H9 (cell line): Measurements from ENCODE around the gene FAT2. TPM values are rescaled to one million over a fixed set of nuclear protein-coding genes. Genes with fewer than 3 reads are reported as not detected.

Experiments used
- DNase-seq: peaks from one replicate; pipeline ENCODE4 v3.0.0-alpha.2; 2017
- H2AFZ ChIP-seq: one replicate; pipeline ENCODE4 v1.6.1; 2013; ENCODE audit warnings: mild to moderate bottlenecking, low read length, control low read depth, moderate library complexity
- H2AK5ac ChIP-seq: 2 replicates; pipeline ENCODE4 v1.6.1; 2013; ENCODE audit warnings: low read length, control low read depth, mixed read lengths; ENCODE audit not compliant: insufficient read length
- H2BK120ac ChIP-seq: one replicate; pipeline ENCODE4 v1.6.1; 2013; ENCODE audit warnings: low read depth, mild to moderate bottlenecking, low read length, control low read depth, inconsistent platforms; ENCODE audit not compliant: poor library complexity, severe bottlenecking
- H2BK12ac ChIP-seq: 2 replicates; pipeline ENCODE4 v1.6.1; 2013; ENCODE audit warnings: low read length, control low read depth, mixed read lengths, low read depth; ENCODE audit not compliant: insufficient read length
- H2BK15ac ChIP-seq: 2 replicates; pipeline ENCODE4 v1.6.1; 2013; ENCODE audit warnings: low read depth, low read length, control low read depth
- H2BK20ac ChIP-seq: one replicate; pipeline ENCODE4 v1.6.1; 2013; ENCODE audit warnings: low read depth, mild to moderate bottlenecking, low read length, control low read depth, inconsistent platforms; ENCODE audit not compliant: poor library complexity, severe bottlenecking
- H2BK5ac ChIP-seq: 2 replicates; pipeline ENCODE4 v1.6.1; 2013; ENCODE audit warnings: low read length, control low read depth, mixed read lengths; ENCODE audit not compliant: insufficient read length
- H3K14ac ChIP-seq: 2 replicates; pipeline ENCODE4 v1.6.1; 2013; ENCODE audit warnings: low read length, control low read depth; ENCODE audit not compliant: insufficient read depth
- H3K18ac ChIP-seq: 2 replicates; pipeline ENCODE4 v1.6.1; 2013; ENCODE audit warnings: low read depth, mild to moderate bottlenecking, mixed read lengths, low read length, control low read depth; ENCODE audit not compliant: insufficient read length
- H3K23ac ChIP-seq: 2 replicates; pipeline ENCODE4 v1.6.1; 2013; ENCODE audit warnings: low read length, control low read depth, mixed read lengths, low read depth; ENCODE audit not compliant: insufficient read length
- H3K23me2 ChIP-seq: 2 replicates; pipeline ENCODE4 v1.6.1; 2013; ENCODE audit warnings: low read depth, mild to moderate bottlenecking, mixed read lengths, low read length, control low read depth; ENCODE audit not compliant: insufficient read length, poor library complexity, severe bottlenecking
- H3K27ac ChIP-seq: 2 replicates; pipeline ENCODE4 v1.5.1; 2013; ENCODE audit warnings: low read length, control low read depth, mixed read lengths, low read depth; ENCODE audit not compliant: insufficient read length
- H3K27me3 ChIP-seq: 2 replicates; pipeline ENCODE4 v1.6.1; 2013; ENCODE audit warnings: low read length, control low read depth, inconsistent platforms; ENCODE audit not compliant: insufficient read depth
- H3K4ac ChIP-seq: 2 replicates; pipeline ENCODE4 v1.6.1; 2013; ENCODE audit warnings: low read depth, mild to moderate bottlenecking, control low read depth, inconsistent platforms, low read length, moderate library complexity
- H3K4me1 ChIP-seq: 2 replicates; pipeline ENCODE4 v1.6.1; 2013; ENCODE audit warnings: low read length, control low read depth, inconsistent platforms; ENCODE audit not compliant: insufficient read depth
- H3K4me2 ChIP-seq: 2 replicates; pipeline ENCODE4 v1.6.1; 2013; ENCODE audit warnings: low read length, control low read depth, mixed read lengths; ENCODE audit not compliant: insufficient read length, insufficient read depth
- H3K56ac ChIP-seq: 2 replicates; pipeline ENCODE4 v1.6.1; 2013; ENCODE audit warnings: low read depth, mild to moderate bottlenecking, mixed read lengths, low read length, control low read depth; ENCODE audit not compliant: insufficient read length
- H3K79me1 ChIP-seq: 2 replicates; pipeline ENCODE4 v1.6.1; 2013; ENCODE audit warnings: low read depth, mild to moderate bottlenecking, moderate library complexity, low read length, control low read depth, inconsistent platforms; ENCODE audit not compliant: insufficient read depth, poor library complexity, severe bottlenecking
- H3K79me2 ChIP-seq: 2 replicates; pipeline ENCODE4 v1.6.1; 2013; ENCODE audit warnings: low read length, control low read depth, inconsistent platforms; ENCODE audit not compliant: insufficient read depth
- H3K9ac ChIP-seq: 2 replicates; pipeline ENCODE4 v1.6.1; 2013; ENCODE audit warnings: low read length, control low read depth, mixed read lengths; ENCODE audit not compliant: insufficient read length; ENCODE audit errors: extremely low read depth
- H3K9me3 ChIP-seq: one replicate; pipeline ENCODE4 v1.6.1; 2013; ENCODE audit warnings: low read depth, low read length, inconsistent platforms; ENCODE audit not compliant: control insufficient read depth
- H3T11ph ChIP-seq: one replicate; pipeline ENCODE4 v1.6.1; 2013; ENCODE audit warnings: mild to moderate bottlenecking, low read length, control low read depth, inconsistent platforms
- H4K20me1 ChIP-seq: one replicate; pipeline ENCODE4 v1.6.1; 2013; ENCODE audit not compliant: control insufficient read depth, insufficient read length, insufficient read depth
- H4K5ac ChIP-seq: 2 replicates; pipeline ENCODE4 v1.6.1; 2013; ENCODE audit warnings: low read depth, mild to moderate bottlenecking, mixed read lengths, low read length, control low read depth; ENCODE audit not compliant: insufficient read length
- H4K8ac ChIP-seq: replicated peaks from 2 replicates; pipeline ENCODE4 v1.6.1; 2013; ENCODE audit warnings: low read length, control low read depth, mixed read lengths, low read depth; ENCODE audit not compliant: insufficient read length
- H4K91ac ChIP-seq: 2 replicates; pipeline ENCODE4 v1.6.1; 2013; ENCODE audit warnings: low read depth, mild to moderate bottlenecking, moderate library complexity, mixed read lengths, low read length, control low read depth; ENCODE audit not compliant: insufficient read length
- H3K27ac Mint-ChIP-seq, 3 experiments: 2 replicates in 2 of 3; 3 replicates in 1 of 3; pipeline ENCODE4 v1.8.0; 2020 to 2021; ENCODE audit warnings: mixed read lengths in 3 of 3, mild to moderate bottlenecking in 1 of 3, moderate library complexity in 1 of 3
- H3K27me3 Mint-ChIP-seq: 2 replicates; pipeline ENCODE4 v1.8.0; 2021; ENCODE audit warnings: low read depth, mild to moderate bottlenecking, moderate library complexity, mixed read lengths
- H3K36me3 Mint-ChIP-seq, 3 experiments: 2 replicates in 2 of 3; 3 replicates in 1 of 3; pipeline ENCODE4 v1.8.0; 2020 to 2021; ENCODE audit warnings: low read depth in 3 of 3, mixed read lengths in 3 of 3; ENCODE audit not compliant: insufficient read depth in 1 of 3
- H3K4me1 Mint-ChIP-seq, 2 experiments: 2 replicates each; pipeline ENCODE4 v1.8.0; 2020; ENCODE audit warnings: mixed read lengths in 2 of 2
- H3K4me3 Mint-ChIP-seq, 2 experiments: 2 replicates in 1 of 2; 3 replicates in 1 of 2; pipeline ENCODE4 v1.8.0; 2020 to 2021; ENCODE audit warnings: mild to moderate bottlenecking in 2 of 2, mixed read lengths in 2 of 2, moderate library complexity in 1 of 2
- H3K9me3 Mint-ChIP-seq, 2 experiments: 2 replicates in 1 of 2; 3 replicates in 1 of 2; pipeline ENCODE4 v1.8.0; 2020; ENCODE audit warnings: mild to moderate bottlenecking in 2 of 2, mixed read lengths in 2 of 2, moderate library complexity in 1 of 2
- WGBS: extraction: QIAGEN DNeasy Blood & Tissue Kit; methylation state at CpG from one replicate; pipeline ENCODE4 v1.1.7; 2013; ENCODE audit warnings: missing lambda C conversion rate, low lambda C conversion rate, mixed read lengths; ENCODE audit not compliant: insufficient read length; ENCODE audit errors: extremely low coverage; 5-methylcytosine and 5-hydroxymethylcytosine counted together
- total RNA-seq: library from RNA; stranded (reverse); gene quantifications from 2 replicates; pipeline ENCODE4 v1.2.1, GENCODE V29; 2021
- TF ChIP-seq, protein P1 (sequence below): fragments of 200-600 bp; sonication (generic); conservative IDR thresholded peaks from 3 replicates; pipeline ENCODE4 v1.8.0; 2021; ENCODE audit warnings: antibody characterized with exemption, mild to moderate bottlenecking

The FAT2 gene
- total RNA-seq, 1 experiment from 2014 or later: 0.15 TPM

DNA sequence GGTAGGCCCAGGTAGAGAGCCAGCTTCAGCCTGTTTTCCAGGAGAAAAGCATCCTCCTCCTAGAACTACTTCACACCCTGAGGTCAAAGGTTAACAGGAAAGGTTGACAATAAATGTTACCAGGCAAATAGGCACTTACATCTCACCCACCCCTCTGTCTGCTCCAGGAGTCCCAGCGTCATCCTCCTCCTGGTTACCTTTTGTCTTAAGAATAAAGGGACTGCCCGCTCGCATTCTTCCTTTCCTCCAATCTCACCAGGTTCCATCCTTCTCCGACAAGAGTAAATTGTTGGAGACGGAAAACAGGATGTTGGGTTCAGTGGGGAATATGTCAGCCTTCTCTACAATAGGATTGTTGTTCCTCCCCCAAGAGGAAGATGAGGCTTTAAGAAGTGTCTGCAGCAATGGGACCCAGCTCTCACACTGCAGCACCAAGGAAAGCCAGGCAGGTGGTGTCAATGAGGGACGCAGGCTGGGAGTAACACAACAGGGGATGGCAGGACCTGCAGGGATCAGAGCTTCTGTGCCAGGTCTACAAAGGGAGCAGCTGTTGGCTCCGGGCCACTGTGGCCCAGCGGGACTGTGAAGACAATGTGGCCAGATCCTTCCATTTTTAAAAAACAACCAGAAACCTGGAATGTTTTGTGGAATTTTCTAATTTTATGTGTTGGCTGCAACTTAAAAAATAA lies 29.0 kb downstream of the FAT2 start:
- H3K18ac ChIP-seq: no peak overlapping the region
- TF ChIP-seq, protein P1, sequence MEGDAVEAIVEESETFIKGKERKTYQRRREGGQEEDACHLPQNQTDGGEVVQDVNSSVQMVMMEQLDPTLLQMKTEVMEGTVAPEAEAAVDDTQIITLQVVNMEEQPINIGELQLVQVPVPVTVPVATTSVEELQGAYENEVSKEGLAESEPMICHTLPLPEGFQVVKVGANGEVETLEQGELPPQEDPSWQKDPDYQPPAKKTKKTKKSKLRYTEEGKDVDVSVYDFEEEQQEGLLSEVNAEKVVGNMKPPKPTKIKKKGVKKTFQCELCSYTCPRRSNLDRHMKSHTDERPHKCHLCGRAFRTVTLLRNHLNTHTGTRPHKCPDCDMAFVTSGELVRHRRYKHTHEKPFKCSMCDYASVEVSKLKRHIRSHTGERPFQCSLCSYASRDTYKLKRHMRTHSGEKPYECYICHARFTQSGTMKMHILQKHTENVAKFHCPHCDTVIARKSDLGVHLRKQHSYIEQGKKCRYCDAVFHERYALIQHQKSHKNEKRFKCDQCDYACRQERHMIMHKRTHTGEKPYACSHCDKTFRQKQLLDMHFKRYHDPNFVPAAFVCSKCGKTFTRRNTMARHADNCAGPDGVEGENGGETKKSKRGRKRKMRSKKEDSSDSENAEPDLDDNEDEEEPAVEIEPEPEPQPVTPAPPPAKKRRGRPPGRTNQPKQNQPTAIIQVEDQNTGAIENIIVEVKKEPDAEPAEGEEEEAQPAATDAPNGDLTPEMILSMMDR: no peak
- DNase-seq: no peak

More for the DNA sequence above, 29.0 kb downstream of the FAT2 start:
- Histone ChIP-seq H3K9ac (no peak overlapping the region), H2BK15ac (no peak overlapping the region), H3K23ac (no peak overlapping the region), H3K14ac (no peak overlapping the region), H2BK5ac (no peak overlapping the region), H3K79me1 (no peaks in the 10 kb centered on the region), H2BK20ac (no peak overlapping the region), H4K20me1 (no peaks in the 10 kb centered on the region), H3K56ac (no peak overlapping the region), H3K27ac (no peak overlapping the region), H3K27me3 (no peaks in the 10 kb centered on the region), H2AK5ac (no peak overlapping the region), H3K4ac (no peak overlapping the region), H4K8ac (no peak overlapping the region), H2BK120ac (no peak overlapping the region), H4K5ac (no peak overlapping the region), H3K79me2 (no peaks in the 10 kb centered on the region), H3K23me2 (no peaks in the 10 kb centered on the region), H3K4me1 (no peaks in the 10 kb centered on the region), H2AFZ (no peak overlapping the region), H2BK12ac (no peak overlapping the region), H4K91ac (no peak overlapping the region), H3K4me2 (no peak overlapping the region), H3T11ph (no peak overlapping the region), H3K9me3 (no peaks in the 10 kb centered on the region)
- no peaks in the 10 kb centered on the region for H3K9me3 Mint-ChIP-seq
- no CpG with 5 or more reads among the region's 8 CpGs for WGBS
- H3K27me3 Mint-ChIP-seq: peaks cover 7% of the 10 kb centered on the region
- no peak overlapping the region for H3K4me3 Mint-ChIP-seq
- peak overlapping the region in 2 of 3 experiments; percentile 2 to 48; a peak in 3 of 7 replicates for H3K27ac Mint-ChIP-seq
- peaks cover 10 to 13% of the 10 kb centered on the region in 2 experiments for H3K4me1 Mint-ChIP-seq
- no peaks in the 10 kb centered on the region; a peak in 2 of 7 replicates for H3K36me3 Mint-ChIP-seq
